NK-92 (cell line): ENCODE results near the gene ARMC6.

Experiments
- DNase-seq: peaks from one replicate; lab custom pipeline; 2025; ENCODE audit not compliant: unreplicated experiment; lab: John Stamatoyannopoulos, UW

ARMC6 gene

GRCh38 chr19:19033426-19034203, at the start of gene ARMC6, which contains the start of gene SUGP2:
Gene ARMC6, plus strand, starts transcription at chr19:19033603. Its CDS starts 607 bp downstream, at chr19:19034210.
Gene SUGP2, minus strand, starts transcription at chr19:19033517. Its CDS starts 2,446 bp downstream, at chr19:19031071.
- DNase-seq, result no peak

GRCh38 chr19:18984251-18984650, 49.2 kb upstream of the ARMC6 start:
- DNase-seq, result no peak

GRCh38 chr19:18985257-18985656, 48.1 kb upstream of the ARMC6 start:
- DNase-seq, result no peak

- DNase-seq, result no peak
Measured at GRCh38 chr19:18987456-18987855, 45.9 kb upstream of the ARMC6 start.

- DNase-seq, result no peak
Measured at GRCh38 chr19:18989316-18989715, 44.1 kb upstream of the ARMC6 start.

GRCh38 chr19:18990128-18990708, 43.2 kb upstream of the ARMC6 start:
- DNase-seq, result no peak

- no peak for DNase-seq
Measured at GRCh38 chr19:18991006-18991405, 42.4 kb upstream of the ARMC6 start.

GRCh38 chr19:18991468-18991867, 41.9 kb upstream of the ARMC6 start:
- DNase-seq, result no peak

GRCh38 chr19:18992696-18993095, 40.7 kb upstream of the ARMC6 start:
- no peak for DNase-seq

GRCh38 chr19:18993115-18993514, 40.3 kb upstream of the ARMC6 start:
- no peak for DNase-seq

GRCh38 chr19:18995804-18996241, 37.6 kb upstream of the ARMC6 start:
- DNase-seq, result no peak

GRCh38 chr19:18996351-18996750, 37.1 kb upstream of the ARMC6 start:
- no peak for DNase-seq

GRCh38 chr19:18996796-18997394, 36.5 kb upstream of the ARMC6 start:
- DNase-seq, result no peak

- no peak for DNase-seq
Measured at GRCh38 chr19:18998276-18998675, 35.1 kb upstream of the ARMC6 start.

- no peak for DNase-seq
Measured at GRCh38 chr19:18999016-18999758, 34.2 kb upstream of the ARMC6 start.

- no peak for DNase-seq
Measured at GRCh38 chr19:18999896-19000620, 33.3 kb upstream of the ARMC6 start.

GRCh38 chr19:19004144-19004543, 29.3 kb upstream of the ARMC6 start:
- DNase-seq, result no peak

- DNase-seq, result no peak
Measured at GRCh38 chr19:19006213-19006612, 27.2 kb upstream of the ARMC6 start.

- no peak for DNase-seq
Measured at GRCh38 chr19:19009951-19010350, 23.5 kb upstream of the ARMC6 start.

GRCh38 chr19:19010551-19010950, 22.9 kb upstream of the ARMC6 start:
- DNase-seq, result no peak

- DNase-seq, result no peak
Measured at GRCh38 chr19:19021115-19021514, 12.3 kb upstream of the ARMC6 start.
